ENCODE measurements around the gene NLGN2.

Gene NLGN2

DNA sequence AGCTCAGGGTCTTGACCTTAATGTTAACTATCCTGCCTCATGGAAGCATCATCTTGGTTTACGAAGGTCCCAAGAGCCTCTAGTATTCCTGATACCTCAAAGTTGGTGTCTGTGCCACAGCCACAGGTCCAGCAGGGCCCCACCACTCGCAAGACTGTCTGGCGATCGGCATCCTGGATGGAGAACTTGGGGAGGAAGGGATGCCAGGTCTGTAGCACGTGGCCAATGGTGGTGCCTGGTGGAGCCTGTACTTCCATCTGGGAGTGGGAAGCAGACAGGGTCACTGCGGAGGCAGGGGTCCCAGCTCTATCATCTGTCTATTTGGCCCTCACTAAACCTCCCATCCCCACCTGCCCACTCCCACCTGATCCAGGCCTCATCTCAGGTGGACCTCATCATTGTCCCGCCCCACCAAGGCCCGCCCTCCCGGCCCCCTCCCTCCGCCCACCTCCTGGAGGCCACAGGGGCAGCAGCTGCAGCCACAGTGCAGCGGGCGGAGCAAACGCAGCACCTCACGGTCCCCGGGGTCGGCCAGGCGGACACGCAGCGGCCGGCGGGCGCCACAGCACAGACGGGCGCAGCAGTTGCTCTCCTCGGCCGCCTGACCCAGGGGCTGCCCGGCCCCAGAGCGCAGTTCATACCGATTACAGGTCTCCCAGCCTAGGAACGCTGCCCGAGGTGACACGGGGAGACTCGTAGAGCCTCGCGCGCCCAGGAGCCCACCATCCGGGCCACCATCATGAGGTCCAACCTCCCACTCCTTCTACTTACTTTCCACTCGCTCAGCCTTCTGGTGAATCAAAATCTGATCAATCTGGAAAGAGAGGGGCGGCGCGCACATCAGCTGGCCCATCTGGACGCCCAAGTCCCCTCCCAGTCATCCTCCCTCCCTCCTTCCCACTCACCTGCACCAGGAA, 14.7 kb upstream of the NLGN2 start:
- no peak for DNase-seq

DNA sequence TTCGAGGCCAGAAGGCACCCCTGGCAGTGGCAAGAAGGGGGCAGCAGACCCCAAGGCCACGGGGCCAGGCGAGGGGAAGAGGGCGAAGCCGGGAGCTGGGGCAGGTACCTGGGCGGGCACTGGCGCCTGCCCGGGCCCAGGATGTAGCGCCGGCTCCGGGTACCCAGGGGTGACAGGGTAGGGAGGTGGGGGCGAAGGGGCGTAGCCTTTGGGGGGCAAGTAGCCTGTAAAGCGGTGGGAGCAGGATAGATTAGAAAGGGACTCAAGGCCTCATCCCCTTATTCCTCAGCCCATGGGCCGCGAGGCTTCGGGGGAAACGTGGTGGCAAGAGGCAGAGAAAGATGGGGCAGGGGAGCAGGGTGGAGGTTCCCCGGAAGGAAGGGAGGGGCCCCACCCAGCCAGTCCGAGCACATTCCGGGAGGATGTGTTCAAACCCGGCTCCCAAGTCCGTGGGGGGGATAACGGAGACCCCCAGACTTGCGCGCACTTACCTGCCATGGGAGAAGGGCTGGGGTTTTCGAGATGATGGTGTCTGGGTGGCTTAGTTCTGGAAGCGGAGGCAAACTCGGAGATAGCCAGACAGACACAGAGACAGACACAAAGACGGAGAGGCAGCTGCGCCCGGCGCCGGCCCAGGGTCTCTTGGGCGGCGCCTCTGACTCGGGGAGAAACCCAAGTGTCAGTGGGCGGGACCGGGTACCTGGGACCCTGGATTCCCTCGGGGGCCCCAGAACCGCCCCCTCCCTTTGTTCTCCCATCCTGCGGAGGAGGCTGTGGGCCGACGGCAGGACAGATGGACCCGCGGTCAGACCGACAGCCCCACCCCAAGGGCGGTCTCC, 13.8 kb upstream of the NLGN2 start:
- no peak for DNase-seq

DNA sequence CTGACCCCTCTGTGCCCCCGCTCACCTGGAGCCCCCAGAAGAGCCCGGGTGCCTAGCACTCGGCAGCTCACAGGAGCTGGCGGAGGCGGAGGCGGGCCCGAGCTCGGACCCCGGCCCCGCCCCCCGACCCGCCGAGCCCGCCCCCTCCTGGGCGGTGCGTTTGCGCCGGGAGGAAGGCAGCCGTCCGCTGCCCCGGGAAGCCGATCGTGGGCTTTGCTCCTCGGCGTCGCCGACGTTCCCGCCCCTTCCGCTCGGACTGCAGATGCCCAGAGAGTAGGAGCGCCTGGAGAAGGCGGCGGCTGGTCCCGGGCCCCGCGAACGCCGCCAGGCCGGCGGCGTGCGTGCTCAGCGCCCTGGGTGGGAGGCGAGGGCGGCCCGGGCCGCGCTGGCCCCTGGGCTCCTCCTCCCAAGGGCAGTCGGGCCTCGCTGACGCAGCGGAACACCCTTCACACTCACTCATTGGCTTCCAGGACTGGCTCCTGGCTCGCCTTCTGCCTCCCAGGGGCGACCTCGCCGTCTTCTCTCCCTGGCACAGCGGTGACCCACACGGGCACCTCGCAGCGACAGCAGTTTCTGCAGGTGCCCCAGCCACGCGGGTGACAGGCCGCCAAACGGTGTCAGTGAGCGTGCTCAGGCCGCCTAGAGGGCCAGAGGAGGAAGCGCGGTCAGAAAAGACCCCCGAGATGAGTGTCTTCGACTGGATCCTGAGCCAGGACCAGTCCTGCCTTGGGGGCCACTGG, 13.0 kb upstream of the NLGN2 start, which contains the start of gene PLSCR3:
PLSCR3 (minus strand) TSS at position 74 of the 740 bp plus-strand sequence. CDS start 415 bp downstream, outside the sequence.
- peak; percentile 69 to 76 for DNase-seq

GRCh38 chr17:7396147-7396546, 11.5 kb upstream of the NLGN2 start:
- DNase-seq = no peak

- no peak for DNase-seq
These were observed 9.0 kb upstream of the NLGN2 start for GRCh38 chr17:7398612-7399011.

- DNase-seq = peak in 1 of 2 donors; percentile 2
These were observed 4.5 kb upstream of the NLGN2 start for GRCh38 chr17:7403043-7403726.

DNA sequence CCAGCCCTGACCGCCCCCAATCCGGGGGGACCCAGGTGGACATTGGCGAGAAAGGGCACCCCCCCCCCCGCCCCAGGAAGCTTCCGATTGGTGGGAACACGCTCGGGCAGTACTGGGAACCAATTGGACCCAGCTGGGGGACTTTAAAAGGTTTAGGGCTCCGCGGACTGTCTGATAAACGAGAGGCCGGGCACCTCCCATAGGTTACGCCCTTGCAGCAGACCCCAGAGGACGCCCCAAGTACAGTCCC, 4.0 kb upstream of the NLGN2 start:
- DNase-seq = no peak

GRCh38 chr17:7403977-7404736, 3.5 kb upstream of the NLGN2 start, which contains the start of gene TMEM256:
Gene TMEM256, minus strand, starts transcription at chr17:7404097. Its CDS starts 13 bp downstream, at chr17:7404084.
- DNase-seq = peak; percentile 99

GRCh38 chr17:7404737-7405349, 2.8 kb upstream of the NLGN2 start:
- DNase-seq = no peak

GRCh38 chr17:7405350-7406234, 2.1 kb upstream of the NLGN2 start:
- DNase-seq = no peak

- DNase-seq = no peak
These were observed 1.3 kb upstream of the NLGN2 start for GRCh38 chr17:7406235-7406825.

- DNase-seq = no peak
These were observed 563 bp upstream of the NLGN2 start for GRCh38 chr17:7407082-7407481.

GRCh38 chr17:7408252-7408727, 645 bp downstream of the NLGN2 start:
- DNase-seq = no peak

GRCh38 chr17:7408863-7409262, 1.2 kb downstream of the NLGN2 start:
- DNase-seq = no peak

GRCh38 chr17:7409716-7410115, 2.1 kb downstream of the NLGN2 start:
- DNase-seq = no peak

- DNase-seq = no peak
These were observed 3.2 kb downstream of the NLGN2 start for GRCh38 chr17:7410634-7411426.

DNA sequence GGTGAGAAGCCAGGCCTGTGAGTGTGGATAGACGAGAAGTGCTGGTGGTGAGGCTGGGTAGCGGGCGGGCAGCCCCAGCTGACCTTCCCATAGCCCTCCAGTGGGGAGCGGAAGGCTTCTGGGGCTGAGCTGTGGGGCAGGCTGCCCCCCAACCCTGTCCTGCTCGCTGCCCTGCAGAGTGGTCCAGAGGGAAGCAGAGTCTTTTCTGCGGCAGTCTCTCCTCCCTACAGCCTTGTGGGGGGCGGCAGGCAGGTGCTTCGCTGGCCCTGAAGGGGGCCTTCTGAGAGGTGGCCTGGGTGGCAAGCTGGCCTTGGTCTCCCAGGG, 3.7 kb downstream of the NLGN2 start:
- DNase-seq = no peak

- no peak for DNase-seq
These were observed 5.8 kb downstream of the NLGN2 start for GRCh38 chr17:7413346-7413985.

All from inflammatory macrophage treated with lipopolysaccharide for 1 hour (primary cell).